CD4-positive, alpha-beta T cell treated with Interleukin-21 for 1 hour (primary cell): Measurements from ENCODE around the gene FBXO21.
A peak's percentile ranks its signal among the peaks of the same experiment; 100 is the strongest.
"Not testable (repeated sequence)": the region's sequence is repeated elsewhere in the genome, so short reads cannot be mapped to it uniquely, and the experiment has no call there.

Source experiments
- DNase-seq: peaks from one replicate; pipeline ENCODE4 v3.0.0-alpha.2; 2020

FBXO21 gene, protein sequence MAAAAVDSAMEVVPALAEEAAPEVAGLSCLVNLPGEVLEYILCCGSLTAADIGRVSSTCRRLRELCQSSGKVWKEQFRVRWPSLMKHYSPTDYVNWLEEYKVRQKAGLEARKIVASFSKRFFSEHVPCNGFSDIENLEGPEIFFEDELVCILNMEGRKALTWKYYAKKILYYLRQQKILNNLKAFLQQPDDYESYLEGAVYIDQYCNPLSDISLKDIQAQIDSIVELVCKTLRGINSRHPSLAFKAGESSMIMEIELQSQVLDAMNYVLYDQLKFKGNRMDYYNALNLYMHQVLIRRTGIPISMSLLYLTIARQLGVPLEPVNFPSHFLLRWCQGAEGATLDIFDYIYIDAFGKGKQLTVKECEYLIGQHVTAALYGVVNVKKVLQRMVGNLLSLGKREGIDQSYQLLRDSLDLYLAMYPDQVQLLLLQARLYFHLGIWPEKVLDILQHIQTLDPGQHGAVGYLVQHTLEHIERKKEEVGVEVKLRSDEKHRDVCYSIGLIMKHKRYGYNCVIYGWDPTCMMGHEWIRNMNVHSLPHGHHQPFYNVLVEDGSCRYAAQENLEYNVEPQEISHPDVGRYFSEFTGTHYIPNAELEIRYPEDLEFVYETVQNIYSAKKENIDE

DNA sequence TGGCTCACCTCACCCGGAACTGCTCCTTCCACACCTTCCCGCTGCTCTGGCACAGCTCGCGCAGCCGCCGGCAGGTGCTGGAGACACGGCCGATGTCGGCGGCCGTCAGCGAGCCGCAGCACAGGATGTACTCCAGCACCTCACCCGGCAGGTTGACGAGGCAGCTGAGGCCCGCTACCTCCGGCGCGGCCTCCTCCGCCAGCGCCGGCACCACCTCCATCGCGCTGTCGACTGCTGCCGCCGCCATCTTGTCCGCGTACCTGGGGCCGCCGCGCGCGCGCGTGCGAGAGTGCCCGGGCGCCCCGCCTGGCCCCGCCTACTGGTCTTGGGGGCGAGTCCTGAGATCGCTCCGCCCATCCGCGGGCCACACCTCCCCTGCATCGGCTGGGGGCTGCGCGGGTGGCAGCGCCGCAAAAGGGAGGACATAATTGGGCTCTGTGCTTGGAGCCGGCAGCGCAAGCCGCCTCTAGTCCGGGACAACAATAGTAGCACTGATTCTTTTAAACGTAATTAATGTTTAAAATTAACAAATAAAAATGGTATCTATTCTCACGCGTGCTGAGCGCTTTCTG, at the start of gene FBXO21:
Gene FBXO21, minus strand, starts transcription at position 261 of the 572 bp plus-strand sequence. Its CDS starts 14 bp downstream, at position 247.
- peak; percentile 94 for DNase-seq

DNA sequence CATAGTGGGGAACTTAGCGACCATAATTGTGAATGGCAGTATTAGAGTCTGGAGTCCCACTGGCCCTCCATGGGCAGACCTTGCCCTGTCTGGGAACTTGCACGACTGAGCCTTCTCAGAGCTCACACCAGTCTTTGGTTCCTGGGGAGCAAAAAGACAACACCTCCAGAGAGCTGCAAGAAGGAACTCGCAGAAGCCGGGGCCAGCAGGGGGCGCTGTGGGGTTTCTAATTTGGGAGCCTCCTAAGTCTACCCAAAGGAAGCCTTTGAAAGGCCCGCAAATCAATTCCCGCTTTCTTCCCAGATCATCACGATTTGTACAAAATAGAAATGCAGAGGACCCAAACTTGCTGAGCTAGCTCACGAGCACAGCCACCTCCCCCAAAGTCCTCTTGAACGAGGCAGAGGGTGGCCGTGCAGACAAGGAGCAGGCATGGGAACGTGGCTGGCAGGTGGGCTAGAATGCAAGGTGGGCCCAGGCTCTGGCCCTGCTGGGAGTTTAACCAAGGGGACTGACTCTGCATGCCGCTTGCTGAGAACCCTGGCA, 46.3 kb upstream of the FBXO21 start:
- DNase-seq, result peak; percentile 48

DNA sequence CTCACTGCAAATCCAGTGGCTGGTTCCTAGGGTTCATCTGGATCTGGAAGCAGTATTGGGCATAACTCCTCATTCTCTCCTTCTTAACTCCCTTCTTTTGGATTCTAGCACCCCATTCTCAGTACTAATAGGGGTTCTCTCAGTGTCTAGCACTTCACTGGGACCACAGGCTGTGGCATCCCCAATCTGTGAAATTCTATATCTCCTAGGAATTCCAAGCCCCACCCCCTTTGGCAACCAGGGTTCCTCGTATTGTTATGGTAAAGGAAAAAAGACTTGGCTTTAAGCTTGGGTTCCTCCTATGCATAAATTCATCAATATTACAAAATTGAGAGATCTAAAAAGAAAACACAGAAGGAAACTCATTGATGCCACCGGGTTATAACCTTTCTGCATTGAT, 45.0 kb upstream of the FBXO21 start:
- no peak for DNase-seq

DNA sequence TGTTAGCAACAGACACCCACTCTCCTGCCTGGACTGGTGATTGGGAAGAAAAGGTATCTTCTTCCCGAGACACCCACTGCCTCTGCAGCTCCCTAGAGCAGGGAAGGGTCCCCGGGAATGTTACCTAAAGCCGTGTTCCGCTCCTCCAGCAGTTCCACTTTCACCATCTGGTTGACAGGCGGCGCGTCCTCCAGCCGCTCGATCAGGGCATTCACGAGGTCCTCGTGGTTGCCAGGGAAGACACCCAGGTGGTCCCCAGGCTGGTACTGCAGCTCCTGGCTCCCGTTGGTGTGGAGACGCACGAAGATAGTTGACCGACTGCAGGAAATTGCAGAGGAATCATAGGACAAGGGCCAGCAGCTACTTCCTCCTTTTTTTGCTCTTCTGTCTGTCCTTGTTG, 44.2 kb upstream of the FBXO21 start:
- no peak for DNase-seq

DNA sequence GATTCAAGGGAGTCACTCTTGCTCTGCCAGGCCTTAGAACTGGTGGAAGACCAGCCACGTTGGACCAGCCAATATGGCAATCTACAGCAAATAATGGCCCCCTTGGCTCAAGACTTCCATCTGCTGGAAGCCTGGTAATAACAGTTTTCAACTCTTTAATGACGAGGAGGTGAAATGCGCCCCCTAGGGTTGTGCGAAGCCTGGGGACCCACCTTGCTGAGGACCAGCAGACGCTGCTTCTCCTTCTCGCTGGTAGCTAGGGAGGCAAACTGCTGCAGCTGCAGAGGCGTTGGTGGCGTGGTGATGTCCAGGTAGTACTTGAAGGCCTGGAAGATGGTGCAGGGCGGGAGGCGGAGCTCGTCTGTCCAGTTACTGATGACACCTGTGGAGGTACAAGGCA, 41.5 kb upstream of the FBXO21 start:
- no peak for DNase-seq

DNA sequence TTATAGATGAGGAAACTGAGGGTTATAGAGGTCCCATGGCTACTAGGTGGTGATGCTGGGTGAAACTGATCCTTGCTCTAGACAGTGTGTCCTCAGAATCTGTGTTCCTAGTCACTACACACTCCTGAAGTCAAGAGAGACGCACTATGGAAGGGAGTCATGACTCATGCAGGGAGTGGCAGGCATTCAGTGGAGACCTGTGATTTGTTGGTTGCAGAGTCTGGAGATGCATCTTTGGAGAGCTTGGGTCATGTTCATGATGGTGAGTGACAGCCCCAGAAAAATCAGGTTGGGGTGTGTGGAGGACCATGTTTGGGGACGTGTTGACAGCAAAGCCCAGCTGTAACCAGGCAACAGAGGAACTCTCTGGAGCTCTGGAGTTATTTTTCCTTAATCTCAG, 38.0 kb upstream of the FBXO21 start:
- no peak for DNase-seq

DNA sequence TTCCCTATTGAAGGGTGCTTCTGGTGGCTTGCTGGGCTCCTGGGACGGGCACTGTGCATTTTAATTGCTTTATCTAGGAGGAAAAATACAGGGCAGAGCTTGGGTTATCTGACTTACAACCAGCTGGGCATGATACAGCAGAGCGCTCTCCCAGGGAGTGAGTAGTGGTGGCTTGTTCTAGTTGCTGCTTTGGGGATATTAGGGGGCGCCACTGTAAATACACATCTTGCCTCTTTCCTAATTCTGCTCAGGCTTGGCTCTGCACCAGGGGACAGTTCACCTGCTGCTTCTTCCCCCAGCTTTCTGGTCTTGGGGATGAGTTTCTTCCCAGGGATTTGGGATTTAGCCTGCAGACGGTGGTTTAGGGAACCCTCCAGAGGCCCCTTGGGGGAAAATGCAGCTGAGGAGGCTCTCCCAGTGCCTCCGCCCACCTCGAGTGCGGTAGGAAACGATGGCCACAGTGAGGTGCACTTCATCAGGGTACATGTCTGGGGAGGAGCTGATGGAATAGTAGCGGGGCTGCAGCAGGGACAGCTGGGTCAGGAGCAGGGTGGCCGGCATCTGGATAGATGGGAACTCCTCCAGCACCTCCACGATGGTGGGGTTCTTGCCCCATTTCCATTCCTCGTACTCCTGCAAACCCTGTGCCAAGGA, 36.9 kb upstream of the FBXO21 start:
- no peak for DNase-seq

DNA sequence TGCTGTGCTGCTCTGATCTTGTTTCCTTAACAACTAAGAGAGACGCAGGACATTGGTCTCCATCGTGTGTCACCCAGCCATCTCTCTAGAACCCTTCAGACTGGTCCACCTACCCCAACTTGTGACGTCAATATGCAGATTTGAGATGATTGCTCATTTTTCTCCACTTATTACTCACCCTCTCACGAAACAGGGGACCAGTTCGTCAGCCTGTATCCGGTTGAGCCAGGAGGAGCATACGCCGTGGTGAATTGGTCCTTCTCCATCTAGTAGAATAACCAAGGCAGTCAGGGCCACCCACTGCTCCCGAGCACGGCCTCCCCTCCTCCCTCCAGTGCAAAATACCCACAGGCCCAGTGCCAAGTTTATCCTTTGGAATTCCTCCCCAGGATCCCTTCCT, 36.2 kb upstream of the FBXO21 start:
- no peak for DNase-seq

DNA sequence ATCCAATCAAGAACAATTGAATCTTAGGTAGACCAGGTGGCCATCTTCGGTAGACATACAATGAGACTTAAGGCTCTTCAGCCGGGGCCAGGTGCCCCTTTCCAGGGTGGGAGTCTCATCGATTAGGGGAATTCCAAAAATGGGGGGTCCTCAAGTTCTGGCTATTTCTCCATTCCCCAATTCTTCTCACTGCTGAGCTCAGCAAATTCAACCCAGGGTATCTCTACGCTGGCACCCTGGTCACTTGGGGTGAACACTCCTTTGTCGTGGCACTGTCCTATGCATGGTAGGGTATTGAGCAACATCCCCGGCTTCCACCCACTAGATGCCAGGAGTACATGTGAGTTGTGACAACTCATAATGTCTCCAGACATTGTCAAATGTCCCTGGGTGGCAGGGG, 34.9 kb upstream of the FBXO21 start:
- DNase-seq, result no peak

DNA sequence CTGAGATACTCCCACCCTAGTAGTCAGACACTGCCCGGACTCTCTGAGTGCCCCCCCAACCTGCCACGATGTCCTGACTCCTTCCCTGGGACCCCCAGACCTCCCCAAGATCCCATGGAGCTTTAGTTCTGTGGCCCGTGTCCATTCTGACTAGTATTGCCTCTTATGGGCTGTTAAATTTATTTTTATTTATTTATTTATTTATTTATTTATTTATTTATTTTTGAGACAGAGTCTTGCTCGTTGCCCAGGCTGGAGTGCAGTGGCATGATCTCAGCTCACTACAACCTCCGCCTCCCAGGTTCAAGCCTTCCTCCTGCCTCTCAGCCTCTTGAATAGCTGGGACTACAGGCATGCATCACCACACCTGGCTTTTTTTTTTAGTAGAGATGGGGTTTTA, 30.7 kb upstream of the FBXO21 start:
- DNase-seq, result not testable (repeated sequence)

DNA sequence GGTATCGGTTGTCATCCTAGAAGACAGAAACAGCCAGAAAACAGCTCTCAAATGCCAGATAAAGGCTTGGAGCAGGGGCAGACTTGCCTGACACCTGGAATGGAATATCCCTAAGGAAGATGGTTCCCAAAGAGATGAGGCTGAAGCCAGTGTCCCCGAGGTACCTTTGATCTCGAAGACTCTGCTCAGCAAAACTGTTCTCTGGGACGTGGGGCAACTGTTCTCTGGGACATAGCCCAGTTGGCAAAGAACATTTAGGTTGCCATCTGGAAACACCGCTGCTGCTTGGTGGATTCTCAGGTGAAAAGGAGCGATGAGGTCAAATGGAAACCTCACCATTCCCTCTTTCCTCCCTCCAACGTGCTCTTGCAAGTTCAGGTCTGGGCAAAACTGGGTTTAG, 27.9 kb upstream of the FBXO21 start:
- no peak for DNase-seq

DNA sequence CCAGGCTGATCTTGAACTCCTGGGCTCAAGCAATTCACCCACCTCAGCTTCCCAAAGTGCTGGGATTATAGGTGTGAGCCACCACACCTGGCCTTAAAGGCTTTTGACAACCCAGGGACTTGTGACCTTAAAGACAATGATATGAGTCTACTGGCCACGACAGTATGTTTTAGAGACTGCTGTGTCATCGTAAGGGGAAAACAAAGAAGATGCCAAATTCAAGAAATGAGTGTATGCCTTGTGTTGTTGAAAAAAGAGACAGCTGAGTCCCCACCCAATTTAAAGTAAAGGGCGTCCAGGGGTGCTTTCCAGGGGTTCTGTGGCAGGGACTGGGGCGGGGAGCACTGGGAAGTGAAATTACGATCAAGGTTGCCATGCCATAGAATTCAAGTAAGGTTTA, 26.4 kb upstream of the FBXO21 start:
- DNase-seq, result no peak

DNA sequence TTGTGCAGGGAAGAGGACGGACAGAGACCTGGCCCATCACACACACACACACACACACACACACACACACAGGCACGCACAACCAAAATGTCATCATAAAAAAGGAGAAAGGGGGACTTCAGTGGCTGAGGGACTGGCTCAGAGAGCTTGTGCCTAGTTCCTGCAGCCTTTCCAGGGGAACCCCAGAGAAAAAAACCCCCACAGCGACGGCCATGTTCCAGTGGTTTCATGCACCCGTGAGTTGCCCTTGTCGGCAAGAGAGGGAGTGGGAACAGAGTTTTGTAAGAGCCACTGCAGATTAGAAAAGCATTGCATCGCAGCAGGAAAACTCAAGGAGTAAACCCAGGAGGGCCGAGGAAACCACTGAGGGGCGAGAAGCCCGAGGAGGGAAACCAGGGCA, 24.5 kb upstream of the FBXO21 start:
- DNase-seq, result no peak

DNA sequence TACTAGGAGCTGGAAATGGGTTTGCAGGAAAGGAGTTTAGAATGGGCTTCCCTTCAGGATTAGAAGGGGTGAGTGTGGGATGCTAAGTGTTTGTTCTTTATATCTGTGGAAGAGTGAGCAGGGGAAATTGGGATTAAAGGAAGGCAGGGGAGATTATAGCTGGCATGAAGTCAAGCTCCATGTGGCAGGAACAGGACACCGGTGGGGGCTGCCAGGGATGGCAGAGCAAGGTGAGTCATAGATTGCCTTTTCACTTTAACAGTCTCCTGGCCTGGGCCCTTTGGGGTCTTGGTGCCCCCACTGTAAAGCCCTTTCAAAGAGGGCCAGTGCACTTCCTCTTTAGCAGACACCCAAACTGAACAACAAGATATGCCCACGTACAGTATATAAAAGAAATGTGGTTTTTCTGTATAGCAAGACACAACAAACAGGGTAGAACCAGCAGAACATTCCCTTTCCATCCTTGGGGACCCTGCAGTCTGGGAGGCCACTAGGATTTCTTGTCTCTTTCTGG, 23.1 kb upstream of the FBXO21 start:
- no peak for DNase-seq

DNA sequence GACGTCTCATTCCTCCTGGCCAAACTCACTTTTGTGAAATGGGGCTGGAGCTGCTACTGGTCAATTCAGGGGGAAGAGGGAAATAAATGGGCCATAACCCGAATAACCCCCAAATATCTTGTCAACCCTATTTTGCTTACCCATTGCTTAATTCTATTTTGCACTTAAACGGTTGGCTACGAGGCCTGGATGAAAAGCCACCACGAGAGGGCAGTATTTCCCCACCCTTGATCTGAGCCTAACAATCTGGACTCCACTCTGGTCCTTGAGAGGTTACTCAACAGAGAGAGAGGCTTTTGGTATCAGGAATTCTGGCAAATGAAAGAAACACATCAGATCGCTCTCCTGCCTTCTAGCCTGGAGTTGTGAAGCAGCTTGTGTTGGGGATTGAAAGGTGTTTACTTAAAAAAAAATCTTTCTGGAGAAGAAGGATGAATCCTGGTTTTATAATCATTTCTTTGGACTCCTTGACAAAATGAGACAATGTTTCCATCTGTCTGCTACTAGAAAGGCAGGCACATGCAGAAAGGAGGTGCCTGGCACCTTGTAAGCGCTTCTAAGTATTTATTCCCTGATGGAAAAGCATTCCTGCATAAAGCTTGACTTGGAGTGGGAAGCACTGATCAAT, 22.4 kb upstream of the FBXO21 start:
- peak; percentile 56 for DNase-seq

DNA sequence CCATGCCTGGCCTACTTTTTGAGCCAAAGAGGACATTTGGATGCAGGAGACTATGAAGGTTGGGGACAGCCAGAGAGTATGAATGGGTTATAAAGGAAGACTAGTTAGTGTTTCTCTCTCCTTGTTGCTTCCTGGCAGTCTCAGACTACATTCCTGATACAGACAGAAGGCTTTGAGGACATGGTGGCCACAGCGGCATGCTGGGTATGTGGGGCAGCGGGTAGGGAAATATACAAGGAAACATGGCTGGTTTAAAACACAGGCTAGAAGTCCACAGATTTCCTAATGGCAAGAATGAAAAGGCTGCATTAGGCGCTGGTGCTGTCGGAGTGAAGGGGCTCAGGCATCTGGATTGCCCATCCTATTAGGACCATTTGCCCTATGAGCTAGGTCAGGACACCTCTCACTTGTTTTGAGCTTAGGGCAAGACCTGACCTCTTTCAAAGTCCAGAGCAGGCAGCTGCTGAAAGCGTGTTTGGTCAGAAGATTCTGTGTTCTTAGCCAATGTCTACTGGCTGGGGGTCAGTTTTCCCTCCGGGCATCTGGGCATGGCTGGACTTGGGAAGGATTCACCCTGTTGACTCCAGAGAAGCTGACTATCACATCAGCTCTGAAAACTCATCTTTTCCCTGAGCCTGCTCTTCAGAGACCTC, 20.1 kb upstream of the FBXO21 start:
- DNase-seq, result no peak

DNA sequence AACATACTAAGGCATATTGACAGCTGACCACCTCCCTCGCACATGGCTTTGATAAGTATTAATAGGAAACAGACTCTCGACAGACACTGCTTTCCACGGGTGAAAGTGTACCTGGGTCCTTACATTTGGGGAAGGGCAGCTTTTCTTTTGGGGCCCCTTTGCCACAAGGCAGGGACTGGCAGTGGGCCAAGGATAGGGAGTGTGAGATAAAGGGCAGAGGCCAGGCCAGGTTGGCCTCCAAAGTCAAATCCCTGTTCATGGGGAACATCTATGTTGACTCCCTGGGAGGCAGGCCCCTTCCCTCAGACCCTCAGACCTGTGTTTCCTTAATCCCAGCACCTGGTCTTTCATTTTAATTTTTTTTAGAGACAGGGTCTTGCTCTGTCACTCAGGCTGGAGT, 19.4 kb upstream of the FBXO21 start:
- no peak for DNase-seq

DNA sequence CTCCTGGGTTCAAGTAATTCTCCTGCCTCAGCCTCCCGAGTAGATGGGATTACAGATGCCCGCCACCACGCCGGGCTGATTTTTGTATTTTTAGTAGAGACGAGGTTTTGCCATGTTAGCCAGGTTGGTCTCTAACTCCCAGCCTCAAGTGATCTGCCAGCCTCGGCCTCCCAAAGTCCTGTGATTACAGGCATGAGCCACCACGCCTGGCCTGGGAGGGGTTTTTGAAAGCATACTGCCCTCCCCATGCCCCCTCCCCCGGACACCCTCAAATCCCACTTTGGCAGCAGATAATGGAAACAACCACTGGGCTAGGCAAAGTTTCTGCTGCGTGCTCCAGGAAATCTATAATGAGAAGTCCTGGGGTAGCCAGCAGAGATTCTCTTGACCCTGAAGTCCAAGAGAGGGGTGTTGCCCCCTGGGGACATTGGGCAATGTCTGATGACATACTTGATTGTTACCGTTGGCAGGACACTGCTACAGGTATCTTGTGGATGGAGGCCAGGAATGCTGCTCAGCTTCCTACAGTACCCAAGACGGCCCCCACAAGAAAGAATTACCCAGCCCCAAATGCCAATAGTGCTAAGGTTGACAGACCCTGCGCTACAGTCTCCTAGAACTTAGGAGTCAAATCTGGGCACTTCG, 18.7 kb upstream of the FBXO21 start:
- no peak for DNase-seq

DNA sequence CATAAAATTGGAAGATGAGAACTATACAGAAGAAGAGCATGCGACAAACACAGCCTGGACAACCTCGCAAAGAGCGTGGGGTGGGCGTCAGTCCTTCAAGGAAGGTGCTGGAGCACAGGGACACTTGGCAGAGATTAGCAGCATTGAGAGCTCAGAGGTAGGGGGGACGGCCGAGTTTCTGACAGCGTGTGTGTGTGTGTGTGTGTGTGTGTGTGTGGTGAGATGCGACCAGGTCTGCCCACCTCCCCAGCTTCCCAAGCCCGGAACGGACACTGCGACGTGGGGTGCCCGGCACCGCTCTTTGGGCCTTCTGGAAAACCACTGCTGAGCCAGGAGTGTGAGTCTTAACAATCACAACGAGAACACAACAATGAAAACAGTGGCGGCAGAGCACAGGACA, 17.9 kb upstream of the FBXO21 start:
- DNase-seq, result no peak

DNA sequence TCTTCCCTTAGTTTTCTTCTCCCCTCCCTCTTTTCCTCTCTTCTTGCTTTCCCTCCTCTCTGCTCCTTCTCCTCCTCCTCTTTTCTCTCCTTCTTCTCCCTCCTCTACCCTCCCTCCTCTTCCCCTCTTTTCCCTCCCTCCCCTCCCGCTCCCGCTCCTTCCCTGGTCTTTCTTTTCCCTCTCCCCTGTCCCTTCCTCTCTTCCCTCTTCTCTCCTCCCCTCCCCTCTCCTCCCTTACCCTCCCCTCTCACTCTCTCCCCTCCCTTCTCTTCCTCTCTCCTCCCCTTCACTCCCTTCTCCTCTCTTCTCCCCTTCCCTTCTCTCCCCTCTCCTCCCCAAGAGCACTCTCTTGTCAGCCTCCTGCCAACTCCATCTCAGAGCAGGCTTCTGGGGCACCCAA, 17.4 kb upstream of the FBXO21 start:
- DNase-seq, result no peak

DNA sequence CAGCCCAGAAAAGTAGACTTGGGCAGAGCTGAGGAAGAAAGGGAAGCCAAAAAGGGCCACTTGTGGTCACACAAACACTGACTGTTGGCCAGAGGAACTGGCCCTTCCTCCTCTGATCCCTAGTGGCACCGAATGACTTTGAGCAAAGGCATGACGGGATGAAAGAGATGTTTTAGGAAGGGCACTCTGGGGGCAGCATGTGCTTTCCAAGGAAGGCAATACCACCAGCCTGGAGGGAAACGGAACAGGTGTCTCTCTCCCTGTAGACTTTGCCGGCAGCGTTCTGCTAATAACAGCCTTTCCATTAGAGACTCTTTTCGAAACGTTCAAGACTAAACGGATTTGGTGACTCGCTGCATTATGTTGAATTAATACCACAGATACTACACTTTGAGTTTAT, 12.3 kb upstream of the FBXO21 start:
- DNase-seq, result no peak

DNA sequence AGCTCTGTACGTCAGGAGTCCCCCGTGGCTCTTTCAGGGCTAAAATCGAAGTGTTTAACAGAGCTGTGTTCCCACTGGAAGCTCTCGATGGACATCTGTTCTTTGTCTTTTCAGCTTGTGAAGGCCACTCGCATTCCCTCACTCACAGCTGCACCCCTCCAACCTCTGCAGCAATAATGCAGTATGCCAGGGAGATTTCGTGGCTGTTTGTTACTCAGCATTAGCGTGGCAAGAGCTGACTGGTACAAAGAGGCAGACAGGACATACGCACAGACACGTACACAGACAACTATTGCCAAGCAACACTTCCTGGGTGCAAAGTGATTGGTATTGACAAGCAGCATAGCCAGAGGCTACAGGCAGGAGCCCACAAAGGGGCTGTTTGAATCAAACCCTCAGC, 11.8 kb upstream of the FBXO21 start:
- no peak for DNase-seq
